Measurements from ENCODE around the gene VPS37C.

- TF ChIP-seq CTCF (IDR thresholded peaks at IDR 0.05; ENCODE audit: low read depth, low read length) (no peak), EZH2phosphoT487 (IDR thresholded peaks at IDR 0.05; ENCODE audit: low read depth) (no peak)
These were observed 39.9 kb downstream of the VPS37C start for GRCh38 chr11:61121192-61121831.

Data from OCI-LY3 (cell line).